Caco-2 (cell line): ENCODE measurements around the gene PAK2. TPM values are rescaled to one million over a fixed set of nuclear protein-coding genes. Genes with fewer than 3 reads are reported as not detected.
"Not testable (repeated sequence)": the region's sequence is repeated elsewhere in the genome, so short reads cannot be mapped to it uniquely, and the experiment has no call there.

Source experiments
- BruUV-seq: library from RNA; stranded (reverse); fragments of 400-500 nt; replicated peaks from 2 replicates; lab custom pipeline; 2021; lab: Mats Ljungman, UMichigan
- CTCF ChIA-PET: fragments of 300-600 bp; sonication (Branson Sonifier 250); formaldehyde crosslinking; loops from one replicate; lab custom pipeline; 2022; ENCODE audit warnings: antibody characterized with exemption; lab: Charles Lee
- POLR2A ChIA-PET: fragments of 300-600 bp; sonication (Branson Sonifier 250); formaldehyde crosslinking; loops from one replicate; lab custom pipeline; 2022; ENCODE audit warnings: antibody characterized with exemption; lab: Charles Lee
- DNase-seq, 2 experiments: peaks; one replicate each; pipeline versions ENCODE4 v3.0.0 to v3.0.0-alpha.2; 2020 to 2022
- H3K27me3 ChIP-seq: replicated peaks from 2 replicates; pipeline ENCODE4 v1.6.0; 2011; ENCODE audit warnings: low read length; ENCODE audit not compliant: control insufficient read depth, insufficient read depth
- H3K36me3 ChIP-seq: 2 replicates; pipeline ENCODE4 v1.5.1; 2011; ENCODE audit warnings: low read length; ENCODE audit not compliant: control insufficient read depth, insufficient read depth
- H3K4me1 ChIP-seq: fragments of 250-450 bp; sonication (Bioruptor Pico); 2 replicates; pipeline ENCODE4 v1.5.1; 2020; ENCODE audit warnings: mild to moderate bottlenecking
- H3K4me3 ChIP-seq: 2 replicates; pipeline ENCODE4 v1.5.1; 2011; ENCODE audit warnings: low read depth, mild to moderate bottlenecking, control low read depth, low read length
- H3K9me3 ChIP-seq: fragments of 250-450 bp; sonication (Bioruptor Pico); 2 replicates; pipeline ENCODE4 v1.5.1; 2020; ENCODE audit warnings: mild to moderate bottlenecking, moderate library complexity
- H3K27ac Mint-ChIP-seq: one replicate; pipeline ENCODE4 v1.8.0; 2022; ENCODE audit warnings: mixed read lengths; ENCODE audit not compliant: unreplicated experiment
- H3K27me3 Mint-ChIP-seq: one replicate; pipeline ENCODE4 v1.8.0; 2022; ENCODE audit warnings: mixed read lengths; ENCODE audit not compliant: insufficient read depth, unreplicated experiment
- H3K36me3 Mint-ChIP-seq: one replicate; pipeline ENCODE4 v1.8.0; 2022; ENCODE audit warnings: mild to moderate bottlenecking, mixed read lengths; ENCODE audit not compliant: insufficient read depth, unreplicated experiment
- H3K4me1 Mint-ChIP-seq: one replicate; pipeline ENCODE4 v1.8.0; 2022; ENCODE audit warnings: low read depth, mixed read lengths; ENCODE audit not compliant: unreplicated experiment
- H3K4me3 Mint-ChIP-seq: one replicate; pipeline ENCODE4 v1.8.0; 2022; ENCODE audit warnings: mild to moderate bottlenecking, moderate library complexity, mixed read lengths; ENCODE audit not compliant: unreplicated experiment
- H3K9me3 Mint-ChIP-seq: one replicate; pipeline ENCODE4 v1.8.0; 2022; ENCODE audit warnings: mixed read lengths; ENCODE audit not compliant: unreplicated experiment
- intact Hi-C: fragments of 100-400 bp; cut with micrococcal nuclease; formaldehyde crosslinking; loops from one replicate; pipeline ENCODE4 v1.10.0; 2022; ENCODE audit not compliant: unreplicated experiment
- total RNA-seq: library from RNA; stranded (reverse); gene quantifications from 2 replicates; pipeline ENCODE4 v1.2.3, GENCODE V29; 2022
- TF ChIP-seq, protein P1 (sequence below), 2 experiments: fragments of 200-600 bp in 1 of 2; IDR thresholded peaks; 1 replicate in 1 of 2; 2 replicates in 1 of 2; pipeline versions ENCODE4 v1.5.1 to v1.8.0; 2011 to 2022; ENCODE audit warnings: antibody characterized with exemption in 1 of 2, control low read depth in 1 of 2, inconsistent platforms in 1 of 2, low read depth in 1 of 2, low read length in 1 of 2, mild to moderate bottlenecking in 1 of 2, moderate library complexity in 1 of 2; ENCODE audit not compliant: insufficient read depth in 1 of 2, severe bottlenecking in 1 of 2, unreplicated experiment in 1 of 2

Gene PAK2
- total RNA-seq, 1 experiment from 2014 or later = 89.6 TPM

DNA sequence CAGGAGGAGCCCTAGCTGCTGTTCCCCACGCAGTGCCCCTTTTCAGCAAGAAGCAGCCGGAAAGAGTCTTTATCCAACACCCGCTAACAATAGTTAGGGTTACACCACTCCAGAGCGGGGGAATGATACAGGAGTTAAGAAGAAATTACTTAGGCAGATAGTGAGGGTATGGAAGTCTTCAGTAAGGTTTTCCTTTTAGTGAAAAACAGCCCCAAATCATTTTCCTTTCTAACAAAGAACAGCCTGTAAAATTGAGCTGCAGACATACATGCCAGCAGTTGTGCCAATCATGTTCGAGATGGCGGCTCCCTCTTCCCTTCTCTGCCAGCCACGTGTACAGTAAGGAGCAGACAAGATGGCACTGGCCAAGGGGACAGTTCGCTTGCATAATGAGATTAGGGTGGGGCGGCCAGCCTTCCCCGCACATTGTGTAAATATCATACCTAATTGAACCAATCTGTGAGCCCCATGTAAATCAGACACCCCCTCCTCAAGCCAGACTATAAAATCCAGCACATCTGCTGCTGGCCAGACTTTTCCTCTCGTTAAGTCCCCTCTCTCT lies 109.6 kb downstream of the PAK2 start:
- intact Hi-C loops = no loop called here
- H3K4me3 ChIP-seq = no peak overlapping the region
- no peaks in the 10 kb centered on the region for H3K36me3 Mint-ChIP-seq
- TF ChIP-seq, protein P1, sequence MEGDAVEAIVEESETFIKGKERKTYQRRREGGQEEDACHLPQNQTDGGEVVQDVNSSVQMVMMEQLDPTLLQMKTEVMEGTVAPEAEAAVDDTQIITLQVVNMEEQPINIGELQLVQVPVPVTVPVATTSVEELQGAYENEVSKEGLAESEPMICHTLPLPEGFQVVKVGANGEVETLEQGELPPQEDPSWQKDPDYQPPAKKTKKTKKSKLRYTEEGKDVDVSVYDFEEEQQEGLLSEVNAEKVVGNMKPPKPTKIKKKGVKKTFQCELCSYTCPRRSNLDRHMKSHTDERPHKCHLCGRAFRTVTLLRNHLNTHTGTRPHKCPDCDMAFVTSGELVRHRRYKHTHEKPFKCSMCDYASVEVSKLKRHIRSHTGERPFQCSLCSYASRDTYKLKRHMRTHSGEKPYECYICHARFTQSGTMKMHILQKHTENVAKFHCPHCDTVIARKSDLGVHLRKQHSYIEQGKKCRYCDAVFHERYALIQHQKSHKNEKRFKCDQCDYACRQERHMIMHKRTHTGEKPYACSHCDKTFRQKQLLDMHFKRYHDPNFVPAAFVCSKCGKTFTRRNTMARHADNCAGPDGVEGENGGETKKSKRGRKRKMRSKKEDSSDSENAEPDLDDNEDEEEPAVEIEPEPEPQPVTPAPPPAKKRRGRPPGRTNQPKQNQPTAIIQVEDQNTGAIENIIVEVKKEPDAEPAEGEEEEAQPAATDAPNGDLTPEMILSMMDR (IDR thresholded peaks at IDR 0.05; ENCODE audit: insufficient read depth in 1 of 2, low read depth in 1 of 2, low read length in 1 of 2, severe bottlenecking in 1 of 2, unreplicated experiment in 1 of 2) = no peak
- no peaks in the 10 kb centered on the region for H3K4me1 Mint-ChIP-seq
- peaks cover 7% of the 10 kb centered on the region for H3K9me3 Mint-ChIP-seq
- ChIA-PET POLR2A (no interaction called here), CTCF (no interaction called here)
- DNase-seq = no peak
- H3K9me3 ChIP-seq = peaks cover 13% of the 10 kb centered on the region; the same call in 1 of the 2 replicates
- H3K4me1 ChIP-seq = no peaks in the 10 kb centered on the region
- no peaks in the 10 kb centered on the region for H3K36me3 ChIP-seq
- H3K27me3 Mint-ChIP-seq = no peaks in the 10 kb centered on the region
- H3K27me3 ChIP-seq = no peaks in the 10 kb centered on the region
- H3K27ac Mint-ChIP-seq = no peak overlapping the region
- BruUV-seq = no TSS peak
- H3K4me3 Mint-ChIP-seq = no peak overlapping the region

DNA sequence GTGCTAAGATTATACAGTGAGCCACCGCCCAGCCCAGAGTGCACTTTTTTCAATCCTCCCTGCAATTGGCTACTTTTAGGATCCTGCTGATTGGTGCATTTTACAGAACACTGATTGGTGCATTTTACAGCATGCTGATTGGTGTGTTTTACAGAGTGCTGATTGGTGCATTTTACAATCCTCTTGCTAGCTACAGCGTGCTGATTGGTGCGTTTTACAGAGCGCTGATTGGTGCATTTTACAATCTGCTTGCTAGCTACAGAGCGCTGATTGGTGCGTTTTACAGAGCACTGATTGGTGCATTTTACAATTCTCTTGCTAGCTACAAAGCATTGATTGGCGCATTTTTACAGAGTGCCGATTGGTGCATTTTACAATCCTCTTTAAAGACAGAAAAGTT lies 123.3 kb downstream of the PAK2 start:
- BruUV-seq, DNase-seq, H3K27me3 Mint-ChIP-seq, CTCF ChIA-PET, H3K4me3 Mint-ChIP-seq, H3K4me1 Mint-ChIP-seq, H3K4me1 ChIP-seq, H3K4me3 ChIP-seq, POLR2A ChIA-PET, H3K36me3 ChIP-seq, H3K27ac Mint-ChIP-seq, H3K9me3 ChIP-seq, intact Hi-C loops, H3K27me3 ChIP-seq, H3K9me3 Mint-ChIP-seq, H3K36me3 Mint-ChIP-seq: not testable (repeated sequence)

DNA sequence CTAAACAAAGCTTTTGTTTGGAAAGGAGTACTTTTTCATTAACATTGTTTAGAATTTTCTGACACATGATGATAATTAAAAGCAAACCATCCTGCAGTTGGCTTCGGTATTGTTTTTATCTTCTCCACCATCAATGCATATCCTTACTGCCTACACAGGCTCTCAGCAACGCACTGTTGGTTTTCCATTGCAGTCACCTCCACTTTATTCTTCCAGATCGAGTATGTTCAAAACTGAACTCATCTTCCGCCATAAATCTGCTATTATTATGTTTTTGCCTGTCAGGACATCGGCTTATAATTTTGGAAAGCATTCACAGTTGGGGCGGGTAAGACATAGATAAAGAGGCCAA lies 127.5 kb downstream of the PAK2 start:
- H3K36me3 ChIP-seq = no peaks in the 10 kb centered on the region; the same call in 1 of the 2 replicates
- H3K27me3 ChIP-seq = no peaks in the 10 kb centered on the region
- no peaks in the 10 kb centered on the region for H3K27me3 Mint-ChIP-seq
- peak overlapping the region; percentile 99 for H3K4me3 ChIP-seq
- peaks cover 22% of the 10 kb centered on the region for H3K36me3 Mint-ChIP-seq
- BruUV-seq = TSS peak; percentile 91
- peak overlapping the region; percentile 90 for H3K4me3 Mint-ChIP-seq
- intact Hi-C loops = loop anchor here (5.0 kb wide), 1 partner anchor 75 kb away; the partner anchor contains the start of gene NCBP2
- H3K4me1 ChIP-seq = no peaks in the 10 kb centered on the region
- H3K4me1 Mint-ChIP-seq = no peaks in the 10 kb centered on the region
- no peak for DNase-seq
- peak overlapping the region; percentile 91 for H3K27ac Mint-ChIP-seq
- H3K9me3 Mint-ChIP-seq = no peaks in the 10 kb centered on the region
- POLR2A ChIA-PET = interaction anchor here (0.6 to 1.6 kb wide), 9 partner anchors 53 to 928 kb away, joined by 3 to 12 read pairs (median 5); partner anchors contain the start of genes CEP19, NCBP2, PAK2 and PIGX
- CTCF ChIA-PET = interaction anchor here (0.5 to 1.9 kb wide), 4 partner anchors 75 to 156 kb away, joined by 4 to 8 read pairs (median 7); partner anchors contain the start of gene NCBP2
- no peaks in the 10 kb centered on the region for H3K9me3 ChIP-seq
- TF ChIP-seq, protein P1 (IDR thresholded peaks at IDR 0.05; ENCODE audit: insufficient read depth in 1 of 2, low read depth in 1 of 2, low read length in 1 of 2, severe bottlenecking in 1 of 2, unreplicated experiment in 1 of 2) = no peak
